Activated T-helper 9 cell treated with anti-CD3 and anti-CD28 coated beads, Interleukin-2, amount 50 U/mL, for 16 hours (primary cell): ENCODE measurements around the gene CFDP1.

Experiments used
- DNase-seq: peaks from one replicate; pipeline ENCODE4 v3.0.0-alpha.2; 2020; ENCODE audit warnings: low read depth

CFDP1 gene

DNA sequence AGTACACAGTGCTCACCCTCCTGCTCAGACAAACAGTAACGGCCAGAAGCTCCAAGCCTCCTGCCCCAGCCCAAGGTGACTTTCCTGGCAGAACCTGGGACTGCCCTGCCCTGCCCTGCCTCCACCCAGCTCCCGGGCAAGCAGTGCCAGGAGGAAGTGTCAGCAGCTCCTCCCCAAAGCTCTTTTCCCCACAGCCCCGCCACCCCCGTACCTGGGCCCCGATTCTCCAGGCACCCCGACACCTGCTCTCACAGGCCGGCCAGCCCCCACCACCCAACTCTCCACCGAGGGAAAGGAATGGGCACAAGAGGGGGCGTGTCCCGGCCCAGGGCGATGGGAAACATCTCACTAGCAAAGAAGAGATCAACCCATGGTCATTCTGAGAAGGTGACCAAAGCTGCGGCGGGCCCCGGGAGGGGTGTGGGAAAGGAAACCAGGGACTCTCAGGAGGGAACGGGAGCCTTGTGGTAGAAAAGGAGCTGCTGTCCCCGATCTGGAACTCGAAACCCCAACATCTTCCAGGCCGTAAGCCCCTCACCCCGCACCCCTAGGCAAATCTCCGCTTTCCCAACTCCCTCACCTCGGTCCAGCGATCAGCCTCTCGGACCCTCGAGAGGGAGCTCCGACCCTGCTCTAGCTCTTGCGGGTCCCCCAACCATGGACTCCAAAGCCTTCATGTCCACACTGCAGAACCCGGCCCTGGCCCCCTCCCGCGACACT is 183.1 kb downstream of the CFDP1 start:
- DNase-seq: no peak

DNA sequence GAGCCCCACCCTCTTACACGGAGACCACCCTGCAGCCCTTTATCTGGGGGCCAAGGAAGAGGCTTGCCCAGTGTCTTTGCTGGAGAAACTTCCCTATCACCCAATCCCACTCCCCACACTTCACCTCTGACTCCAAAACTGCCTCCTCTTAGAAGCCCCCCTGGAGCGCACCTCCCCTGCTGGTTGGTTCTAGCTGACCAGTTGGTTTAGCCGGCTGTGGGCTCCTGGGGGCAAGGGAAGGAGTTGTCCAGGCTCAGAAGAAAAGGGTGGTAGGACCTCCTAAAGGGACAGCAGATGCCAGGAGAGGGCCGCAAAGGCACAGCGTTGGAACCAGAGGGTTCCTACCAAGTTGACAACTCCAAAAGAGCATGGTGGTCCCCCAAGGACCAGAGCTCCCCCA is 183.9 kb downstream of the CFDP1 start:
- DNase-seq: no peak

DNA sequence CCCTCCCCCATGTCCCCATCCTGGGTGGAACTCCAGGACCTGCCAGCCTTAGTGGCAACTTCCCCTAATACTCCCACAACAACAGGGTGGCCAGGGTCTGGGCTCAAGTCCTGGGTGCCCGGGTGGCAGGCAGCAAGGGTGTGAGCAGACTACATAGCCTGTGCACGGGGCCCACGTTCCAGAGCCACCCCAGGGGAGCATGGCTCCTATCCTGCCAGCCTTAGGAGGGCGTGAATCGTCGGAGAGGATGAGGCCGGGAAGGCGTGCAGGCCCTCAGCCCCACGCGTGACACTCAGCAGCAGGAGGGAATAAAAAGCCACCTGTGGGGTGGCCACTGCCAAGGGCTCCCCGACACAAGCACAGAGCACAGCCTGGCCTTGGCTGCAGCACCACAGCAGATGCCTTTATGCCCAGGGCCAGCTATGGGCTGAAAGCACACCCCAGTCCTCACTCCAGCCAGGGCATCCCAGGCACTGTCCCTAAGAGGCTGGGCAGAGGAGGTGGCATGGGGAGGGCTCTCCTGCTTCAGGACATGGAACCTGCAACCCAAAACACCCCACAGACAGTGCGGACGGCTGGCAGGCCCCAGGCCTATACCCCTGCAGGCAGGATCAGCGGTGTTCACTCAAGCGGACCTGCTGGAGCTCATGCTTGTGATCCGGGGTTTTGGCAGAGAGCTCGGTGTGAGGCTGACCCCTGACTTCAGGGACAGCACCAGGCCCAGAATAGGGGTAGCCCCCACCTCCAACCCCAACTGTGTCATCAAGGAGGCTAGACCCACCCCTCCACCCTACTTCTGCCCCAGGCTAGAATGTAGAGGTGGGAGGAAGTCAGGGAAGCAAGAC is 184.5 kb downstream of the CFDP1 start:
- no peak for DNase-seq

DNA sequence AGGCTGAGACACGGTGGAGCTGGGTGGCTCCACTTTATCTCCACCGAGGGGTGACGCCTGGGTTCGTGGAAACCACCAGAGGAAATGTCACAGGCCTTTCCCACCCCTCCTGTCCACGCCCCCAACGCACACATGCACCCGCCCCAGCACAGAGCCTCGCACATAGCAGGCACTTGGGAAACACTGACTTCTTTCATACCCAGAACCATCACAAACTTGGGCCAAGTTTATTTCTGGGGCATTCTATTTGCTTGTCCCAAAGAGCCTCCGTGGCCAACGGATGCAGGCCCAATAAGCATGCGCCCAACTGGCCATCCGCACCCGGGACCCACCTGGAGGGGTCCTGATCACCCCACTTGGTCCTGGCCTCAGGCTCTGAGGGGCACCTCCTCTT is 185.2 kb downstream of the CFDP1 start:
- no peak for DNase-seq

DNA sequence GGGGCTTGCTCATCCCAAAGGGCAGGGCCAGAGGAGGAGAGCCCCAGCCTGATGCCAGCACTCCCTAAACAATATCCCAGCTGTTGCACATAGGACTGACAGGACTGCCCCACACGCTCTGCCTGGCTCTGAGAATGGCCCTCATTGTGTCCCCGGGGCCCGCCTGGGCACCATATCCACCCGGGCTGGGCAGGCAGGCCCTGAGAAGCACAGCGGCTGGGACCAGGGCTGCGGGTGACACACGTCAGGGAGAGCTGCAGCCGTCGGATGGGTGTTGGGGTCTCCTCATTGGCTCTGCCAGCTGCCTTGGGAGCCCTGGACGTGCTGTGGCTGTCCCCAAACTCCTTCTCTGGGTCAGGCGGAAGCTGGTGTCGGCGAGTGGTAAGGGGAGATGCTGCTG is 186.1 kb downstream of the CFDP1 start:
- no peak for DNase-seq

DNA sequence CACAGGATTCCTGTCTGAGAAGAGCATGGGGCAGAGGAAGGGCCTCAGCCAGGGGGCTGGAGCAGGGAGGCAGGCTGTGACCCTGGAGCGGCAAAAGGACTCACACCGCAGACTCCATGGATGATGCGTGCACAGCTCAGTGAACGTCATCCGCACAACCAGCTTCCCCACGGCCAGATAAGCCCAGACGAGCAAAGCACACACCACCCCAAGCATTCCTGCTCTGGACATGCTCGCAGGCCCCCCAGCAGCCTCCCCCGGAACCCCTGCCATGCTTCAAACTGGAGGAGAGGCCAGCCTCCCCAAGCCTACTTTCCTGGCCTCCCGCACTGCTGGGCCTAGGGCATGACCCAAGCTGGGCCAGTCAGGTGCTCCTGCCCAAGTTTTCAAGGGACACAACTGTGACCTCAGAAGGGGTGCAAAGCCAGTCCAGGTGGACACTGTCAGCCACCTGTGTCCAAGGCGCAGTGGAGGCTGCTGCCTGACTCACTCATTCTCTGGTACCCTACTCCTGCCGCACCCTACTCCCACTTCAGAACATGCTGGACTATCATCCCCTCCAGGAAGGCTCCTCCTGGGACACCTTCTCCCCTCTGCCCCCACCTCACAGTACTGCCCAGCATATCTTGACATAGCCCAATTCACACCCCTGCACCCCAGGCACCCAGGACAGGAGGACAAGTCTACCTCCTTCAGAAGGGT is 186.6 kb downstream of the CFDP1 start:
- no peak for DNase-seq

DNA sequence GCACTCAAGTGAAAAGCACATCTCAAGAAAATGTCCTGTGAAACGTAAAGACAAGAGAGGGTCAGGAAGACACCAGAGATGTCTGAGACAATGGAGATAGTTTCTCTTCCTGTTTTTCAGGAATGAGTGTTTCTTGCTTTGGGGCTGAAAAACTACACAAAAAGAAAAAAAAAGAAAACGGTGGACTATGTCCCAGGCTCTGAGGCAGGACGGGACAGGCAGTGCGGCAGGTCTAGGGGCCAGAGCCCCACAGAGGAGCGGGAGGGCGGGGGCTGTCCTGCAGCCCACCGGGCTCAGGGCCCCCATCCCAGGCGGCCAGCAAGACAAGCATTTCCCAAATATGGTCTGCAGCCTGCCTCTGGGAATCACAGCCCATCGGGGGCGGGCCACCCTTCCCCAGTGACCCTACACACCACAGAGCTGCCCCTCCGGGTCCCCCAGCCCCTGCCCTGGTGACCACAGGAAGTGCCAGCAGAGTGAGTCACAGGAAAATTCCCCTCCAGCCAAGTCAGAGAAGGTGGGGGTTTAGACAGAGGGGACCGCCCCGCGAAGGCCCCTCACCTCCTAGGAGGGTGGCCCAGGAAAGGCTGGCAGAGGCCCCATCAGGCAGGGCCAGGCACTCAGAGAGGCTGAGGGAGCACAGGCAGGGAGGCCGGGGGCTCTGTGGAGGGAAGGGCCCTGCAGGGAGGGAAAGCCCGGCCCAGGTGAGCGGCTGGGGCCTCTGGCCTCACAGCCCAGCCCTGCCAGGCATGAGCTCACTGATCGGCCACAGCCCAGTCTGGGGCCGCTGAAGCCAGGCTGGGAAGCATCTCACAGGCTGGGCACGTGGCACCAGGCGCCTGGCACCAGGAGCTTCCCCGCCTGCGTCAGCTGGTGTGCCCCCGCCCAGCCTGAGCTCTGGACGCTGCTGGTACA is 188.2 kb downstream of the CFDP1 start:
- DNase-seq: no peak

DNA sequence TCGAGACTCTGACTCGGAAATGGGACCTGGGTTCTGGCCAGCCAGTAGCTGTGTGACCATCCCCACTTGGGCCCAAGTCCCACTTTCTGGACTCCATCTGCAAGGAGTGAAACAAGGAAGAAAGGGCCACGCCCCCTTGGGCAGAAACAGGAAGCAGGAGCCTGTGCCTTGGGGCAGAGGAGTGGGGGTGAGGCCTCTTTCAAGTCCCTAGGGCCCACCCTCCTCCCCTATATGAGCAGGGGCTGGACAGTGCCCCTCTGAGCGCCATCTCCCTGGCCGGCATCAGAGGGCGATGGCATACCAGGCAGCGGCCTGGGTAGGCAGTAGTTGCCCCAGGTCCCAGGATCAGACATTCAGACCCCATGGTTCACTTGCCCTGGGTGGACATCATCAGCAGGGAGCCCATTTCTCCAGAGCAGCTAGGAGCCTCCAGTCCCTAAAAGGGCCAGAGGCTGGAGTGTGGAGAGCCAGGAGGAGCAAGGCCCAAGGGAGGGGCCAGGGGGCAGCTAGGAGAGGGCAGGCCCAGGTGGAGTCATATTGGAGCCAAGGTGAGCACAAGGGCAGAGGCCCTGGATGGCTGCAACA is 189.0 kb downstream of the CFDP1 start:
- DNase-seq: no peak
